Astrocyte (in vitro differentiated cells and primary cell): ENCODE data around the gene SHISA2. TPM values are rescaled to one million over a fixed set of nuclear protein-coding genes. Genes with fewer than 3 reads are reported as not detected.

Experiments used
- DNase-seq: peaks from one replicate; pipeline ENCODE4 v3.0.0-alpha.2; 2010; ENCODE audit warnings: low read depth
- FAIRE-seq: peaks from 2 replicates; lab custom pipeline; 2011; peaks lifted over from hg19 to GRCh38; lab: Jason Lieb, UNC
- H2AFZ ChIP-seq: 2 replicates; pipeline ENCODE4 v1.6.0; 2012; ENCODE audit warnings: low read depth, low read length, inconsistent platforms
- H3K27ac ChIP-seq: 2 replicates; pipeline ENCODE4 v1.5.1; 2011; ENCODE audit warnings: low read depth, low read length, inconsistent platforms
- H3K27me3 ChIP-seq: 2 replicates; pipeline ENCODE4 v1.6.0; 2011; ENCODE audit warnings: low read length, inconsistent platforms; ENCODE audit not compliant: insufficient read depth
- H3K36me3 ChIP-seq: 2 replicates; pipeline ENCODE4 v1.5.1; 2011; ENCODE audit warnings: low read length, inconsistent platforms; ENCODE audit not compliant: insufficient read depth
- H3K4me1 ChIP-seq: 2 replicates; pipeline ENCODE4 v1.5.1; 2011; ENCODE audit warnings: low read length, inconsistent platforms; ENCODE audit not compliant: insufficient read depth
- H3K4me2 ChIP-seq: 2 replicates; pipeline ENCODE4 v1.6.0; 2012; ENCODE audit warnings: low read length, inconsistent platforms
- H3K4me3 ChIP-seq: 2 replicates; pipeline ENCODE4 v1.5.1; 2011; ENCODE audit warnings: low read depth, mild to moderate bottlenecking, low read length, inconsistent platforms; ENCODE audit not compliant: insufficient read depth
- H3K79me2 ChIP-seq: 2 replicates; pipeline ENCODE4 v1.6.0; 2012; ENCODE audit warnings: mild to moderate bottlenecking, low read length, inconsistent platforms; ENCODE audit not compliant: insufficient read depth
- H3K9ac ChIP-seq: 2 replicates; pipeline ENCODE4 v1.6.0; 2012; ENCODE audit warnings: mild to moderate bottlenecking, low read length, inconsistent platforms
- H3K9me3 ChIP-seq: 2 replicates; pipeline ENCODE4 v1.5.1; 2012; ENCODE audit warnings: low read depth, mild to moderate bottlenecking, low read length, inconsistent platforms; ENCODE audit not compliant: insufficient read depth
- H4K20me1 ChIP-seq: 2 replicates; pipeline ENCODE4 v1.6.0; 2012; ENCODE audit warnings: low read length, inconsistent platforms; ENCODE audit not compliant: insufficient read depth
- H3K27ac Mint-ChIP-seq: one replicate; pipeline ENCODE4 v1.8.0; 2021; ENCODE audit warnings: mild to moderate bottlenecking, mixed read lengths; ENCODE audit not compliant: unreplicated experiment
- H3K27me3 Mint-ChIP-seq: one replicate; pipeline ENCODE4 v1.8.0; 2021; ENCODE audit warnings: low read depth, mixed read lengths; ENCODE audit not compliant: unreplicated experiment
- H3K36me3 Mint-ChIP-seq: one replicate; pipeline ENCODE4 v1.8.0; 2021; ENCODE audit warnings: low read depth, mixed read lengths; ENCODE audit not compliant: unreplicated experiment
- H3K4me1 Mint-ChIP-seq: one replicate; pipeline ENCODE4 v1.8.0; 2021; ENCODE audit warnings: low read depth, mixed read lengths; ENCODE audit not compliant: unreplicated experiment
- H3K4me3 Mint-ChIP-seq: one replicate; pipeline ENCODE4 v1.8.0; 2021; ENCODE audit warnings: mild to moderate bottlenecking, moderate library complexity, mixed read lengths; ENCODE audit not compliant: unreplicated experiment
- H3K9me3 Mint-ChIP-seq: one replicate; pipeline ENCODE4 v1.8.0; 2021; ENCODE audit warnings: mild to moderate bottlenecking, mixed read lengths; ENCODE audit not compliant: unreplicated experiment
- CTCF ChIP-seq: IDR thresholded peaks from 2 replicates; pipeline ENCODE4 v1.5.1; 2011; ENCODE audit warnings: low read depth, mild to moderate bottlenecking, inconsistent platforms, low read length, moderate library complexity; ENCODE audit not compliant: insufficient read depth
- EZH2 ChIP-seq: IDR thresholded peaks from 2 replicates; pipeline ENCODE4 v1.6.1; 2012; ENCODE audit warnings: mild to moderate bottlenecking, low read length, inconsistent platforms; ENCODE audit not compliant: insufficient read depth
- total RNA-seq: library from RNA; stranded (reverse); gene quantifications from 2 replicates; pipeline ENCODE4 v1.2.1, GENCODE V29; 2021

The SHISA2 gene
- total RNA-seq, 1 donor from 2014 or later = 6.0 TPM

GRCh38 chr13:26053418-26053980, 1.7 kb upstream of the SHISA2 start:
- no peak for DNase-seq
- no peak overlapping the region for H3K9ac ChIP-seq
- H3K4me3 ChIP-seq = no peak overlapping the region
- H3K9me3 ChIP-seq = no peaks in the 10 kb centered on the region
- no peak overlapping the region for H3K27ac ChIP-seq
- peaks cover 2% of the 10 kb centered on the region for H3K4me1 Mint-ChIP-seq
- no peak overlapping the region for H3K4me3 Mint-ChIP-seq
- no peaks in the 10 kb centered on the region for H3K36me3 Mint-ChIP-seq
- H3K27me3 Mint-ChIP-seq = peaks cover 20% of the 10 kb centered on the region
- no peak overlapping the region for H3K27ac Mint-ChIP-seq
- FAIRE-seq = no peak
- H3K79me2 ChIP-seq = peaks cover 18% of the 10 kb centered on the region
- H2AFZ ChIP-seq = no peak overlapping the region
- H4K20me1 ChIP-seq = no peaks in the 10 kb centered on the region
- H3K4me2 ChIP-seq = no peak overlapping the region
- H3K4me1 ChIP-seq = peaks cover 12% of the 10 kb centered on the region
- no peaks in the 10 kb centered on the region for H3K9me3 Mint-ChIP-seq
- H3K27me3 ChIP-seq = no peaks in the 10 kb centered on the region
- H3K36me3 ChIP-seq = no peaks in the 10 kb centered on the region
- TF ChIP-seq EZH2 (no peak), CTCF (no peak)

GRCh38 chr13:26052337-26052736, 521 bp upstream of the SHISA2 start:
- Histone ChIP-seq H3K27ac (no peak overlapping the region), H3K79me2 (peaks cover 26% of the 10 kb centered on the region), H3K27me3 (no peaks in the 10 kb centered on the region), H3K4me1 (peaks cover 13% of the 10 kb centered on the region), H3K36me3 (no peaks in the 10 kb centered on the region), H3K4me3 (peak overlapping the region; percentile 82), H3K9ac (peak overlapping the region; percentile 89), H4K20me1 (peaks cover 3% of the 10 kb centered on the region), H2AFZ (peak overlapping the region; percentile 90), H3K9me3 (no peaks in the 10 kb centered on the region), H3K4me2 (peak overlapping the region; percentile 98)
- no peaks in the 10 kb centered on the region for H3K9me3 Mint-ChIP-seq
- no peaks in the 10 kb centered on the region for H3K36me3 Mint-ChIP-seq
- DNase-seq = no peak
- H3K27me3 Mint-ChIP-seq = peaks cover 27% of the 10 kb centered on the region
- H3K4me3 Mint-ChIP-seq = peak overlapping the region; percentile 58
- peaks cover 2% of the 10 kb centered on the region for H3K4me1 Mint-ChIP-seq
- no peak for FAIRE-seq
- TF ChIP-seq CTCF (no peak), EZH2 (no peak)
- no peak overlapping the region for H3K27ac Mint-ChIP-seq

GRCh38 chr13:26051231-26051656, 572 bp downstream of the SHISA2 start:
- Histone ChIP-seq H3K4me1 (peaks cover 13% of the 10 kb centered on the region), H3K79me2 (peaks cover 36% of the 10 kb centered on the region), H4K20me1 (peaks cover 3% of the 10 kb centered on the region), H3K9me3 (no peaks in the 10 kb centered on the region), H3K27me3 (no peaks in the 10 kb centered on the region), H3K36me3 (peaks cover under 1% of the 10 kb centered on the region), H3K9ac (peak overlapping the region; percentile 89), H3K4me3 (peak overlapping the region; percentile 82), H3K4me2 (peak overlapping the region; percentile 98), H3K27ac (peak overlapping the region; percentile 62), H2AFZ (peak overlapping the region; percentile 90)
- H3K4me1 Mint-ChIP-seq = peaks cover 2% of the 10 kb centered on the region
- peak; percentile 10 for DNase-seq
- TF ChIP-seq CTCF (no peak), EZH2 (no peak)
- no peaks in the 10 kb centered on the region for H3K36me3 Mint-ChIP-seq
- H3K9me3 Mint-ChIP-seq = no peaks in the 10 kb centered on the region
- FAIRE-seq = no peak
- no peak overlapping the region for H3K27ac Mint-ChIP-seq
- peaks cover 29% of the 10 kb centered on the region for H3K27me3 Mint-ChIP-seq
- peak overlapping the region; percentile 20 for H3K4me3 Mint-ChIP-seq
